GM12878 (cell line): Measurements from ENCODE around the gene ATXN2. TPM values are rescaled to one million over a fixed set of nuclear protein-coding genes. Genes with fewer than 3 reads are reported as not detected.

Experiments used
- ATAC-seq: fragments of 200-7000 bp; cut with Tn5 transposase; 3 replicates; pipeline ENCODE4 v1.9.1; 2020; ENCODE audit warnings: mild to moderate bottlenecking, moderate library complexity
- BruUV-seq: library from RNA; stranded (reverse); fragments of 400-500 nt; replicated peaks from 2 replicates; lab custom pipeline; 2021; lab: Mats Ljungman, UMichigan
- CTCF ChIA-PET: fragments of 300-600 bp; sonication (Branson Sonifier 250); formaldehyde crosslinking; extraction: SDS; loops from one replicate; lab custom pipeline; 2021; ENCODE audit warnings: inconsistent platforms; lab: Yijun Ruan, JAX
- POLR2A ChIA-PET: fragments of 350-600 bp; formaldehyde crosslinking; extraction: SDS; loops from one replicate; lab custom pipeline; 2021; ENCODE audit warnings: inconsistent platforms; lab: Charles Lee
- RAD21 ChIA-PET: fragments of 300-600 bp; sonication (Branson Sonifier 250); formaldehyde crosslinking; loops from one replicate; lab custom pipeline; 2023; ENCODE audit warnings: antibody characterized with exemption; ENCODE audit not compliant: unreplicated experiment; lab: Charles Lee
- SMC1A ChIA-PET: fragments of 300-600 bp; sonication (Branson Sonifier 250); formaldehyde crosslinking; loops from one replicate; lab custom pipeline; 2023; ENCODE audit not compliant: unreplicated experiment, uncharacterized antibody; lab: Charles Lee
- DNase-seq: peaks from one replicate; pipeline ENCODE4 v3.0.0-alpha.2; 2011; ENCODE audit warnings: low read depth, low spot score
- FAIRE-seq: peaks from 3 replicates; lab custom pipeline; 2011; peaks lifted over from hg19 to GRCh38; lab: Jason Lieb, UNC
- H2AFZ ChIP-seq: 2 replicates; pipeline ENCODE4 v1.6.0; 2011; ENCODE audit warnings: low read depth, low read length, control low read depth; ENCODE audit not compliant: control insufficient read depth
- H3K27ac ChIP-seq: 2 replicates; pipeline ENCODE4 v1.5.1; 2011; ENCODE audit warnings: control low read depth; ENCODE audit not compliant: control insufficient read depth, insufficient read depth
- H3K27me3 ChIP-seq, 2 experiments: replicated peaks in 1 of 2; 2 replicates each; pipeline versions ENCODE4 v1.6.0 to v1.6.1; 2011; ENCODE audit warnings: low read length in 1 of 2; ENCODE audit not compliant: control insufficient read depth in 2 of 2, insufficient read depth in 2 of 2
- H3K36me3 ChIP-seq, 2 experiments: 2 replicates each; pipeline ENCODE4 v1.5.1; 2011; ENCODE audit warnings: low read length in 1 of 2; ENCODE audit not compliant: control insufficient read depth in 2 of 2, insufficient read depth in 2 of 2
- H3K4me1 ChIP-seq: 2 replicates; pipeline ENCODE4 v1.6.1; 2011; ENCODE audit warnings: mild to moderate bottlenecking, low read length, moderate library complexity, mixed read lengths; ENCODE audit not compliant: control insufficient read depth, insufficient read depth
- H3K4me2 ChIP-seq: 2 replicates; pipeline ENCODE4 v1.6.0; 2011; ENCODE audit warnings: control low read depth; ENCODE audit not compliant: control insufficient read depth, insufficient read depth
- H3K4me3 ChIP-seq: fragments of 200-600 bp; sonication (generic); 2 replicates; pipeline ENCODE4 v1.5.1; 2016
- H3K79me2 ChIP-seq: 2 replicates; pipeline ENCODE4 v1.6.0; 2011; ENCODE audit warnings: low read length; ENCODE audit not compliant: control insufficient read depth, insufficient read depth
- H3K9ac ChIP-seq: 2 replicates; pipeline ENCODE4 v1.8.0; 2011; ENCODE audit warnings: low read length, control low read depth, mixed read lengths; ENCODE audit not compliant: control insufficient read depth, insufficient read depth
- H3K9me3 ChIP-seq: replicated peaks from 3 replicates; pipeline ENCODE4 v1.5.1; 2011; ENCODE audit warnings: mild to moderate bottlenecking, low read length; ENCODE audit not compliant: control insufficient read depth, insufficient read depth
- H4K20me1 ChIP-seq: 2 replicates; pipeline ENCODE4 v1.6.0; 2011; ENCODE audit not compliant: control insufficient read depth, insufficient read depth
- CEBPB ChIP-seq, 2 experiments: fragments of 150-350 bp in 1 of 2; IDR thresholded peaks; 2 replicates each; pipeline ENCODE4 v1.6.1; 2012 to 2014; ENCODE audit warnings: low read depth in 2 of 2, low read length in 2 of 2, borderline replicate concordance in 1 of 2, inconsistent platforms in 1 of 2
- CHD2 ChIP-seq: IDR thresholded peaks from 2 replicates; pipeline ENCODE4 v1.6.1; 2011; ENCODE audit warnings: low read depth, low read length, improper control_type of control experiment, borderline replicate concordance
- EP300 ChIP-seq, 2 experiments: fragments of 150-350 bp in 1 of 2; IDR thresholded peaks; 2 replicates each; pipeline ENCODE4 v1.6.1; 2011 to 2012; ENCODE audit warnings: low read depth in 2 of 2, low read length in 2 of 2, borderline replicate concordance in 1 of 2, improper control_type of control experiment in 1 of 2, inconsistent platforms in 1 of 2; ENCODE audit not compliant: control insufficient read depth in 1 of 2
- HDAC6 ChIP-seq: fragments of 200-600 bp; sonication (generic); IDR thresholded peaks from one replicate; pipeline ENCODE4 v1.8.0; 2017; ENCODE audit warnings: antibody characterized with exemption; ENCODE audit not compliant: unreplicated experiment
- IKZF1 ChIP-seq: fragments of 450-650 bp; conservative IDR thresholded peaks from 2 replicates; pipeline ENCODE4 v1.6.1; 2017; ENCODE audit warnings: antibody characterized with exemption, mild to moderate bottlenecking
- LARP7 ChIP-seq: fragments of 450-650 bp; IDR thresholded peaks from 2 replicates; pipeline ENCODE4 v1.6.1; 2017; ENCODE audit warnings: mild to moderate bottlenecking
- NR2C2 ChIP-seq: IDR thresholded peaks from 2 replicates; pipeline ENCODE4 v1.6.1; 2011; ENCODE audit warnings: borderline replicate concordance, low read depth; ENCODE audit not compliant: control insufficient read depth, insufficient read length
- POLR2AphosphoS5 ChIP-seq: IDR thresholded peaks from 2 replicates; pipeline ENCODE4 v1.6.1; 2011; ENCODE audit warnings: mild to moderate bottlenecking, low read length, inconsistent platforms
- RCOR1 ChIP-seq: conservative IDR thresholded peaks from 2 replicates; pipeline ENCODE4 v1.6.1; 2012; ENCODE audit warnings: low read depth, low read length, improper control_type of control experiment
- RELB ChIP-seq: fragments of 450-650 bp; IDR thresholded peaks from 2 replicates; pipeline ENCODE4 v1.6.1; 2017; ENCODE audit warnings: low read depth, mild to moderate bottlenecking, moderate library complexity
- SMARCA5 ChIP-seq: fragments of 450-650 bp; IDR thresholded peaks from 2 replicates; pipeline ENCODE4 v1.6.1; 2017; ENCODE audit warnings: mild to moderate bottlenecking
- SPI1 ChIP-seq: IDR thresholded peaks from 2 replicates; pipeline ENCODE4 v1.6.1; 2011; ENCODE audit warnings: low read depth, mild to moderate bottlenecking, low read length, moderate library complexity, borderline replicate concordance; ENCODE audit not compliant: insufficient read depth
- SUPT20H ChIP-seq: IDR thresholded peaks from 2 replicates; pipeline ENCODE4 v1.6.1; 2011; ENCODE audit warnings: low read depth, mild to moderate bottlenecking, low read length, moderate library complexity, borderline replicate concordance; ENCODE audit not compliant: control insufficient read depth
- TBL1XR1 ChIP-seq: IDR thresholded peaks from 2 replicates; pipeline ENCODE4 v1.6.1; 2012; ENCODE audit warnings: low read depth, low read length, improper control_type of control experiment
- TCF12 ChIP-seq: IDR thresholded peaks from 2 replicates; pipeline ENCODE4 v1.6.1; 2011; ENCODE audit warnings: low read depth, mild to moderate bottlenecking, low read length
- USF1 ChIP-seq: IDR thresholded peaks from 2 replicates; pipeline ENCODE4 v1.6.1; 2011; ENCODE audit warnings: borderline replicate concordance, low read depth, mild to moderate bottlenecking, moderate library complexity, mixed read lengths, low read length; ENCODE audit not compliant: insufficient read depth; ENCODE audit errors: extremely low read length
- ZNF622 ChIP-seq: fragments of 450-650 bp; IDR thresholded peaks from 2 replicates; pipeline ENCODE4 v1.6.1; 2017; ENCODE audit warnings: mild to moderate bottlenecking, inconsistent platforms
- WGBS: methylation state at CpG from one replicate; pipeline ENCODE4 v1.1.6; 2016; ENCODE audit warnings: low lambda C conversion rate; ENCODE audit not compliant: insufficient replicate concordance, insufficient coverage; ENCODE audit errors: missing lambda C conversion rate; 5-methylcytosine and 5-hydroxymethylcytosine counted together
- in situ Hi-C: fragments of 300-500 bp; cut with MboI; formaldehyde crosslinking; loops from 9 replicates; pipeline ENCODE4 v1.14.3; 2018; ENCODE audit warnings: mixed read lengths
- intact Hi-C: fragments of 100-400 bp; cut with micrococcal nuclease; formaldehyde crosslinking; loops from one replicate; pipeline ENCODE4 v1.14.2; 2022; ENCODE audit not compliant: unreplicated experiment
- polyA plus RNA-seq, 11 experiments: library from polyadenylated mRNA; depleted of rRNA in 4 of 11; unstranded in 6 of 11; stranded (reverse) in 5 of 11; fragments of >200 nt; fragmentation: Nextera tagmentation in 4 of 11; fragmentation: Illumina TruSeq in 1 of 11; extraction: Ambion mirVana in 4 of 11; extraction: Trizol in 1 of 11; gene quantifications; 1 replicate in 1 of 11; 2 replicates in 10 of 11; pipeline versions ENCODE4 v1.2.1 to v1.2.3, GENCODE V29; 2011 to 2016; ENCODE audit warnings: inconsistent platforms in 2 of 11, missing spikeins in 2 of 11, low read depth in 1 of 11
- total RNA-seq, 4 experiments: library from RNA; depleted of rRNA in 3 of 4; stranded (reverse); fragments of >200 nt in 3 of 4; fragmentation: Illumina TruSeq in 1 of 4; extraction: Trizol in 1 of 4; gene quantifications; 2 replicates each; pipeline versions ENCODE4 v1.2.1 to v1.2.3, GENCODE V29; 2013 to 2021
- TF ChIP-seq, protein P1 (sequence below): IDR thresholded peaks from 2 replicates; pipeline ENCODE4 v1.6.1; 2012; ENCODE audit warnings: low read depth, low read length, improper control_type of control experiment

The ATXN2 gene
- total and polyA plus RNA-seq, 10 of the 15 experiments (the other 5 are each of a cell fraction or from before 2014, with no cell fraction given), result 8.8 to 31.5 (median 19.0) TPM

GRCh38 chr12:111428728-111429175, 170.4 kb downstream of the ATXN2 start:
- Histone ChIP-seq H3K4me1 (peaks cover 79% of the 10 kb centered on the region), H3K36me3 (peaks cover 11 to 12% of the 10 kb centered on the region in 2 experiments), H3K9ac (peak overlapping the region; percentile 59), H2AFZ (peak overlapping the region; percentile 18), H3K9me3 (no peaks in the 10 kb centered on the region), H3K27ac (peak overlapping the region; percentile 95), H3K4me3 (peak overlapping the region; percentile 52), H3K4me2 (peak overlapping the region; percentile 99), H3K27me3 (no peaks in the 10 kb centered on the region), H4K20me1 (peaks cover 7% of the 10 kb centered on the region; the same call in 1 of the 2 replicates), H3K79me2 (peaks cover 86% of the 10 kb centered on the region)
- no peak for FAIRE-seq
- POLR2A ChIA-PET, result interaction anchor here (0.6 to 12.0 kb wide), 4 partner anchors 15 to 100 kb away, joined by 3 to 188 read pairs (median 26); partner anchors contain the start of gene SH2B3
- DNase-seq, result no peak
- CTCF ChIA-PET, result interaction anchor here (1.4 to 10.2 kb wide), 4 partner anchors 18 to 25 kb away, joined by 5 to 160 read pairs (median 38); no protein-coding TSS in a partner anchor
- SMC1A ChIA-PET, result interaction anchor here (1.4 to 7.7 kb wide), 8 partner anchors 16 to 34 kb away, joined by 4 to 57 read pairs (median 31); partner anchors contain the start of gene SH2B3
- in situ Hi-C loops, result loop anchor here (25.0 kb wide), 1 partner anchor 1784 kb away; the partner anchor contains the start of gene TPCN1
- BruUV-seq, result no TSS peak
- under 1% methylated on average over 15 of the region's 21 CpGs for WGBS
- intact Hi-C loops, result no loop called here
- peak; percentile 11 for ATAC-seq
- RAD21 ChIA-PET, result interaction anchor here (1.5 to 5.2 kb wide), 8 partner anchors 15 to 30 kb away, joined by 4 to 53 read pairs (median 36); no protein-coding TSS in a partner anchor
- TF ChIP-seq IKZF1 (peak; percentile 64), NR2C2 (no peak), USF1 (no peak), TCF12 (no peak), SUPT20H (no peak), SPI1 (no peak), TBL1XR1 (no peak), CHD2 (0 out of 2 replicates have a peak, but pooled peaks have one; percentile 25), POLR2AphosphoS5 (no peak), ZNF622 (no peak), SMARCA5 (0 out of 2 replicates have a peak, but pooled peaks have one; percentile 23), RCOR1 (no peak), LARP7 (0 out of 2 replicates have a peak, but pooled peaks have one; percentile 24), HDAC6 (no peak), EP300 (IDR thresholded peaks at IDR 0.05; ENCODE audit: borderline replicate concordance in 1 of 2, control insufficient read depth in 1 of 2, low read depth in 2 of 2, low read length in 2 of 2) (no peak), RELB (no peak), CEBPB (IDR thresholded peaks at IDR 0.05; ENCODE audit: borderline replicate concordance in 1 of 2, low read depth in 2 of 2, low read length in 2 of 2) (no peak)
- TF ChIP-seq, protein P1, sequence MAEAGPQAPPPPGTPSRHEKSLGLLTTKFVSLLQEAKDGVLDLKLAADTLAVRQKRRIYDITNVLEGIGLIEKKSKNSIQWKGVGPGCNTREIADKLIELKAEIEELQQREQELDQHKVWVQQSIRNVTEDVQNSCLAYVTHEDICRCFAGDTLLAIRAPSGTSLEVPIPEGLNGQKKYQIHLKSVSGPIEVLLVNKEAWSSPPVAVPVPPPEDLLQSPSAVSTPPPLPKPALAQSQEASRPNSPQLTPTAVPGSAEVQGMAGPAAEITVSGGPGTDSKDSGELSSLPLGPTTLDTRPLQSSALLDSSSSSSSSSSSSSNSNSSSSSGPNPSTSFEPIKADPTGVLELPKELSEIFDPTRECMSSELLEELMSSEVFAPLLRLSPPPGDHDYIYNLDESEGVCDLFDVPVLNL, result no peak
